HepG2 (cell line): ENCODE measurements around the gene C5orf58. TPM values are rescaled to one million over a fixed set of nuclear protein-coding genes. Genes with fewer than 3 reads are reported as not detected.

Source experiments
- ATAC-seq: fragments of 200-7000 bp; cut with Tn5 transposase; 3 replicates; pipeline ENCODE4 v1.9.1; 2020; ENCODE audit warnings: mild to moderate bottlenecking, moderate library complexity
- BruUV-seq: library from RNA; stranded (reverse); fragments of 400-500 nt; replicated peaks from 2 replicates; lab custom pipeline; 2021; lab: Mats Ljungman, UMichigan
- CTCF ChIA-PET: fragments of 300-600 bp; formaldehyde crosslinking; extraction: SDS; loops from one replicate; lab custom pipeline; 2021; ENCODE audit warnings: low total read pairs, inconsistent platforms, low intra/inter-chr PET ratio; lab: Yijun Ruan, JAX
- POLR2A ChIA-PET: fragments of 350-600 bp; sonication (Branson Sonifier 250); formaldehyde crosslinking; loops from one replicate; lab custom pipeline; 2020; ENCODE audit warnings: antibody characterized with exemption, inconsistent platforms; lab: Yijun Ruan, JAX
- DNase-seq: peaks from one replicate; pipeline ENCODE4 v3.0.0-alpha.2; 2015; ENCODE audit warnings: low spot score
- FAIRE-seq: peaks from 3 replicates; lab custom pipeline; 2011; peaks lifted over from hg19 to GRCh38; lab: Jason Lieb, UNC
- H2AFZ ChIP-seq: one replicate; pipeline ENCODE4 v1.6.1; 2011; ENCODE audit warnings: low read length, inconsistent platforms
- H3K27ac ChIP-seq: fragments of 300-600 bp; 3 replicates; pipeline ENCODE4 v1.8.0; 2011; ENCODE audit warnings: mixed run types, mild to moderate bottlenecking, mixed read lengths, low read length, inconsistent platforms; ENCODE audit not compliant: insufficient read depth; ENCODE audit errors: extremely low read length
- H3K27me3 ChIP-seq, 2 experiments: fragments of 200-600 bp in 1 of 2; 2 replicates in 1 of 2; 3 replicates in 1 of 2; pipeline versions ENCODE4 v1.6.0 to v1.8.0; 2011; ENCODE audit warnings: low read length in 2 of 2, mild to moderate bottlenecking in 2 of 2, moderate library complexity in 2 of 2, inconsistent platforms in 1 of 2; ENCODE audit not compliant: insufficient read depth in 2 of 2, control insufficient read depth in 1 of 2
- H3K36me3 ChIP-seq, 2 experiments: fragments of 200-600 bp in 1 of 2; replicated peaks in 1 of 2; 2 replicates in 1 of 2; 3 replicates in 1 of 2; pipeline versions ENCODE4 v1.5.1 to v1.8.0; 2011; ENCODE audit warnings: low read length in 2 of 2, inconsistent platforms in 1 of 2; ENCODE audit not compliant: insufficient read depth in 2 of 2, control insufficient read depth in 1 of 2
- H3K4me1 ChIP-seq: 2 replicates; pipeline ENCODE4 v1.5.1; 2012; ENCODE audit warnings: low read length, inconsistent platforms; ENCODE audit not compliant: insufficient read depth
- H3K4me2 ChIP-seq: 2 replicates; pipeline ENCODE4 v1.6.0; 2011; ENCODE audit warnings: low read depth, low read length, inconsistent platforms
- H3K4me3 ChIP-seq, 3 experiments: fragments of 200-600 bp in 1 of 3; sonication (generic), shearing (Covaris generic) in 1 of 3; replicated peaks in 1 of 3; 2 replicates each; pipeline ENCODE4 v1.5.1; 2011 to 2016; ENCODE audit warnings: low read length in 3 of 3, inconsistent platforms in 2 of 3, low read depth in 2 of 3, mild to moderate bottlenecking in 2 of 3, control low read depth in 1 of 3, mixed read lengths in 1 of 3; ENCODE audit not compliant: insufficient read depth in 1 of 3
- H3K79me2 ChIP-seq: one replicate; pipeline ENCODE4 v1.6.1; 2011; ENCODE audit warnings: low read length, inconsistent platforms; ENCODE audit not compliant: insufficient read depth
- H3K9ac ChIP-seq: 2 replicates; pipeline ENCODE4 v1.6.0; 2011; ENCODE audit warnings: mild to moderate bottlenecking, low read depth, low read length, inconsistent platforms; ENCODE audit not compliant: insufficient read depth
- H3K9me3 ChIP-seq: 2 replicates; pipeline ENCODE4 v1.5.1; 2012; ENCODE audit warnings: mild to moderate bottlenecking, low read length
- H4K20me1 ChIP-seq: 2 replicates; pipeline ENCODE4 v1.6.0; 2011; ENCODE audit warnings: inconsistent platforms, mild to moderate bottlenecking, low read length, moderate library complexity; ENCODE audit not compliant: insufficient read depth
- CHD4 ChIP-seq: fragments of 200-600 bp; sonication (generic); IDR thresholded peaks from 2 replicates; pipeline ENCODE4 v1.7.0; 2017; ENCODE audit warnings: mild to moderate bottlenecking, low read length, borderline replicate concordance
- FLYWCH1 ChIP-seq: sonication (generic); formaldehyde crosslinking; IDR thresholded peaks from 2 replicates; pipeline ENCODE4 v1.8.1; 2023; ENCODE audit warnings: mild to moderate bottlenecking, missing genetic modification reagents
- HMGA1 ChIP-seq: sonication (generic); formaldehyde crosslinking; conservative IDR thresholded peaks from 2 replicates; pipeline ENCODE4 v1.4.0; 2020; ENCODE audit warnings: missing genetic modification reagents
- HNF1A ChIP-seq, 2 experiments: sonication (generic) in 1 of 2; formaldehyde crosslinking in 1 of 2; IDR thresholded peaks; 2 replicates each; pipeline versions ENCODE4 v1.4.0 to v1.6.1; 2016 to 2020; ENCODE audit warnings: borderline replicate concordance in 1 of 2, low read depth in 1 of 2, mild to moderate bottlenecking in 1 of 2, missing genetic modification reagents in 1 of 2
- NBN ChIP-seq: fragments of 450-650 bp; conservative IDR thresholded peaks from 2 replicates; pipeline ENCODE4 v1.6.1; 2017
- RARG ChIP-seq: sonication (generic); formaldehyde crosslinking; IDR thresholded peaks from 2 replicates; pipeline ENCODE4 v1.4.0; 2020; ENCODE audit warnings: low read depth, mild to moderate bottlenecking, missing genetic modification reagents
- RORA ChIP-seq: sonication (generic); formaldehyde crosslinking; IDR thresholded peaks from 2 replicates; pipeline ENCODE4 v1.5.0; 2020; ENCODE audit warnings: mild to moderate bottlenecking, missing genetic modification reagents, moderate library complexity
- SMAD1 ChIP-seq: sonication (generic); formaldehyde crosslinking; IDR thresholded peaks from 2 replicates; pipeline ENCODE4 v1.4.0; 2020; ENCODE audit warnings: missing genetic modification reagents, low read depth, mild to moderate bottlenecking, borderline replicate concordance
- SMAD3 ChIP-seq: sonication (generic); formaldehyde crosslinking; IDR thresholded peaks from 2 replicates; pipeline ENCODE4 v1.4.0; 2020; ENCODE audit warnings: missing genetic modification reagents
- SMARCC2 ChIP-seq: fragments of 450-650 bp; IDR thresholded peaks from 2 replicates; pipeline ENCODE4 v1.6.1; 2017; ENCODE audit warnings: antibody characterized with exemption, mild to moderate bottlenecking
- ZFP41 ChIP-seq: sonication (generic); formaldehyde crosslinking; IDR thresholded peaks from 2 replicates; pipeline ENCODE4 v1.4.0; 2020; ENCODE audit warnings: mild to moderate bottlenecking, missing genetic modification reagents, borderline replicate concordance
- ZNF609 ChIP-seq: sonication (generic); formaldehyde crosslinking; IDR thresholded peaks from 2 replicates; pipeline ENCODE4 v1.4.0; 2020; ENCODE audit warnings: mild to moderate bottlenecking, missing genetic modification reagents, borderline replicate concordance
- WGBS: methylation state at CpG from one replicate; pipeline ENCODE4 v1.1.6; 2017; ENCODE audit warnings: low lambda C conversion rate; 5-methylcytosine and 5-hydroxymethylcytosine counted together
- in situ Hi-C: cut with HindIII; loops from 2 replicates; pipeline ENCODE4 v1.10.0; 2017; ENCODE audit warnings: low pct_unique_long_range_greater_than_20kb; ENCODE audit not compliant: extremely low pct_ligation_motif_present
- intact Hi-C: fragments of 100-400 bp; cut with micrococcal nuclease; formaldehyde crosslinking; loops from one replicate; pipeline ENCODE4 v1.10.0; 2022; ENCODE audit not compliant: unreplicated experiment
- polyA plus RNA-seq, 8 experiments: library from polyadenylated mRNA; depleted of rRNA in 3 of 8; stranded (reverse) in 7 of 8; unstranded in 1 of 8; fragments of >200 nt; fragmentation: Illumina TruSeq in 4 of 8; extraction: Trizol in 4 of 8; gene quantifications; 2 replicates each; pipeline versions ENCODE4 v1.2.1 to v1.2.3, GENCODE V29; 2011 to 2016; ENCODE audit warnings: low read depth in 4 of 8, missing spikeins in 1 of 8, mixed read lengths in 1 of 8; ENCODE audit not compliant: insufficient read depth in 1 of 8
- total RNA-seq, 5 experiments: library from RNA; depleted of rRNA; stranded (reverse); fragments of >200 nt; fragmentation: Illumina TruSeq; extraction: Trizol; gene quantifications; 2 replicates each; pipeline ENCODE4 v1.2.3, GENCODE V29; 2016; ENCODE audit warnings: low read depth in 1 of 5

The C5orf58 gene
- total and polyA plus RNA-seq, 2 of the 13 experiments (the other 11 are each of a cell fraction or from before 2014, with no cell fraction given): not detected

- H3K9ac ChIP-seq: no peak overlapping the region
- H3K4me1 ChIP-seq: no peaks in the 10 kb centered on the region
- H3K27me3 ChIP-seq: peaks cover 0 to 10% of the 10 kb centered on the region in 2 experiments; a peak in 2 of 5 replicates
- no peak for DNase-seq
- H2AFZ ChIP-seq: no peak overlapping the region
- in situ Hi-C loops (loop anchor here (10.0 kb wide), 1 partner anchor 143 kb away; no protein-coding TSS in a partner anchor), intact Hi-C loops (no loop called here)
- FAIRE-seq: no peak
- BruUV-seq: no TSS peak
- no peaks in the 10 kb centered on the region for H3K36me3 ChIP-seq
- no peaks in the 10 kb centered on the region for H3K79me2 ChIP-seq
- no peaks in the 10 kb centered on the region for H3K9me3 ChIP-seq
- H4K20me1 ChIP-seq: no peaks in the 10 kb centered on the region
- ChIA-PET CTCF (no interaction called here), POLR2A (no interaction called here)
- ATAC-seq: no peak
- H3K4me2 ChIP-seq: no peak overlapping the region
- H3K4me3 ChIP-seq: no peak overlapping the region
- TF ChIP-seq HMGA1 (CRISPR knock-in tag) (no peak), SMAD1 (CRISPR knock-in tag) (no peak), FLYWCH1 (CRISPR knock-in tag) (no peak), CHD4 (no peak), ZNF609 (CRISPR knock-in tag) (no peak), RARG (CRISPR knock-in tag) (no peak), SMAD3 (no peak), ZFP41 (CRISPR knock-in tag) (no peak), NBN (no peak), RORA (CRISPR knock-in tag) (no peak), SMARCC2 (no peak), HNF1A (IDR thresholded peaks at IDR 0.05; ENCODE audit: low read depth) (no peak), HNF1A (CRISPR knock-in tag; IDR thresholded peaks at IDR 0.05; ENCODE audit: borderline replicate concordance) (no peak)
- H3K27ac ChIP-seq: no peak overlapping the region
- WGBS: 8% methylated on average over 3 of the region's 3 CpGs
Observed at GRCh38 chr5:170261528-170262043, 28.8 kb downstream of the C5orf58 start.
